Measurements from ENCODE around the gene TRPC4AP.
"Not testable (repeated sequence)": the region's sequence is repeated elsewhere in the genome, so short reads cannot be mapped to it uniquely, and the experiment has no call there.

TRPC4AP gene

GRCh38 chr20:35101620-35102019 is 9.0 kb upstream of the TRPC4AP start:
- DNase-seq (ENCODE audit: low spot score): no peak

- DNase-seq (ENCODE audit: low spot score): peak; percentile 61
These were observed 769 bp upstream of the TRPC4AP start for GRCh38 chr20:35093267-35093884.

GRCh38 chr20:35091816-35092523 is 637 bp downstream of the TRPC4AP start:
- DNase-seq (ENCODE audit: low spot score): no peak

- DNase-seq (ENCODE audit: low spot score): no peak
These were observed 4.1 kb downstream of the TRPC4AP start for GRCh38 chr20:35088231-35089145.

DNA sequence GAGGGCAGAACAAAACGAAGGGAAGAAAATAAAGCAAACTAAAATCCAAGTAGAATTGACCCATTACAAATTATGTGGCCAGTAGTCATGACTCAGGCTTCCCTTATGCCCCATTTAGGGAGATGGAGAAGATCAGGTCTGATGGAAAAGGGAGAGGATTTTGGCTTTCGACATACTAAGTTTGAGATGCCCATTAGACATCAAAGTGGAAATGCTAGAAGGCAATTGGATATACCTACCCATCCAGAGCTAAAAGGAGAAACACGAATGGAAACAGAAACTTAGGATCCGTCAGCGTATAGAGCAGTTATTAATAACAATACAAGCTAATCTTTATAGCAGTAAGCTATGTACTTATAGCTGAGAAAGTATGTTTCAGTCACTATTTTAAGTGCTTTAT is 4.8 kb downstream of the TRPC4AP start:
- DNase-seq (ENCODE audit: low spot score): no peak

DNA sequence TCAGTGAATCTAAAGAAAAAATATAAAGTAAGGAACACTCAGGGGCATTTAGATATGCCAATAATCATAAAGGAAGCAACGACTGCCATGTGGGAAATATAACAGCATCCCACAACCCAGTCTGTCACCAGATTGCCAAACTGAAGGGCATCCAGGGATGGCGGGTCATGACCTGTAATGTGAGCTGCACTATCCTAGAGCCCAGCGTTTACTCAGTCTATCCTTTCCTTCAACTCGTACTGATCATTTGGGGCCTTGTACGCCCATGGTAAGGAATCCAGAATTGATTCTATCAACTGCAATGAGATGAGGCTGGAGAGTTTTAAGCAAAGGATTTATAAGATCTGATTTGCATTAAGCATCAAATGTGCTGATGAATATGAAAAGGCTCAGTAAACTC is 5.3 kb downstream of the TRPC4AP start:
- no peak for DNase-seq (ENCODE audit: low spot score)

- DNase-seq (ENCODE audit: low spot score): no peak
These were observed 7.0 kb downstream of the TRPC4AP start for GRCh38 chr20:35085477-35086225.

- DNase-seq (ENCODE audit: low spot score): no peak
These were observed 7.6 kb downstream of the TRPC4AP start for GRCh38 chr20:35084998-35085397.

GRCh38 chr20:35080348-35080642 is 12.3 kb downstream of the TRPC4AP start:
- not testable (repeated sequence) for DNase-seq (ENCODE audit: low spot score)

DNA sequence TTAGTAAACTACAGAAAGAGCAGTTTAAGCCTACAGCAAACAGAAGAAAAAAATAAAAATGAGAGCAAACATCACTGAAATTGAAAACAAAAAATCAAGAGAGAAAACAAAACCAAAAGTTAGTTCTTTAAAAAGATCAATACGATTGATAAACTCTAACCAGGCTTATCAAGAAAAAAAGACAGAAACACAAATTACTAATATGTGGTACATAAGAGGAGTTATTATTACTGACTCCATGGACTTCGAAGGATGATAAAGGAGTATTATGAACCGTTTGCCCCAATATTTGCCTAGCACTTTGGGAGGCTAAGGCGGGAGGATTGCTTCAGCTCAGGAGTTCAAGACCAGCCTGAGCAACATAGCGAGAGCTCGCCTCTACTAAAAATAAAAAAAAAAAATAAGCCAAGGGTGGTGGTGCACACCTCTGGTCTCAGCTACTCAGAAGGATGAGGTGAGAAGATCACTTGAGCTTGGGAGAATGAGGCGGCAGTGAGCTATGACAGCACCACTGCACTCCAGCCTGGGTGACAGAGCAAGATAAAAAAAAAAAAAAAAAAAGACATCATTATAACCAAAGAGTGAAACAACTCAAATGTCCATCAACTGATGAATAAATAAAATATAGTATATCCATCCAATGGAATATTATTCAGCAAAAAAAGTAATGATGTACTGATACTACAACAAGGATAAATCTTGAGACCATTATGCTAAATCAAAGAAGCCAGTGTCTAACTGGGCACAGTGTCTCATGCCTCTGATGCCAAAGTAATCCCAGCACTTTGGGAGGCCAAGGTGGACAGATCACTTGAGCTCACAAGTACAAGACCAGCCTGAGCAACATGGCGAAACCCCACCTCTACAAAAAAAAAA is 12.9 kb downstream of the TRPC4AP start:
- no peak for DNase-seq (ENCODE audit: low spot score)

DNA sequence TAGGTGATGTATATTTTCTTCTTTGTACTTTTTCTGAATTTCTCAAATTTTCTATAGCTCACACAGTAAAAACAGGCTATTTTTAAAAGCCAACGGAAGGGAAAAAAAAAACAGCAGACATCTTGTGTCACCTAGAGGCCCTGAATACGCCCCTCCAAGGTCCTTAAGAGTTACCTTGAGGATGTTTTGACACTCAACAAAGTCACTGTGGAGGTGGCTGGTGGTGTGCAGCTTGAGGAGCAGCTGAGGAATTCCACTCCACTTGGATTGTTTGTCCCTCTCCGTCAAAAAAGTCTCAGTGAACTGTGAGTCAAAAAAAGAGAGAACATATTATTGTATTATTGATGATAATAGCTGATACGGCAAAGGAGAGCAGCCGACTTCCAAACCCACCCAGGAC is 14.7 kb downstream of the TRPC4AP start:
- DNase-seq (ENCODE audit: low spot score): no peak

DNA sequence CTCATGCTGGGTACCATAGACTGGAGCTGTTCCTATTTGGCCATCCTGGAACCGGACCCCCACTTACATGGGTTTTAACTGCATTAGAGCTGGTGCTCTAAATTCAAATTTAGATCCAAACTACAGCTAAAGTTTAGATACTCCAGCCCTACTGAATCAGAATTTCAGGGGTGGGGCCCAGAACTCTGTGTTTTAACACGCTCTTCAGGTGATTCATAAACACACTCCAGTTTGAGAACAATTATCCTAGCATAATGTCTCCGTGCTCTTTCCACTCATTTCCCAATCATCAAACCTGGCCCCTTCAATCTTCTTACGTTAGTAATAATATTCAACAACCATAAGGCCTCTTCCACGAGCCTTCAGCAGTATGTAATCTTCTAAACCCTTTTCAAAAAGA is 15.3 kb downstream of the TRPC4AP start:
- DNase-seq (ENCODE audit: low spot score): no peak

DNA sequence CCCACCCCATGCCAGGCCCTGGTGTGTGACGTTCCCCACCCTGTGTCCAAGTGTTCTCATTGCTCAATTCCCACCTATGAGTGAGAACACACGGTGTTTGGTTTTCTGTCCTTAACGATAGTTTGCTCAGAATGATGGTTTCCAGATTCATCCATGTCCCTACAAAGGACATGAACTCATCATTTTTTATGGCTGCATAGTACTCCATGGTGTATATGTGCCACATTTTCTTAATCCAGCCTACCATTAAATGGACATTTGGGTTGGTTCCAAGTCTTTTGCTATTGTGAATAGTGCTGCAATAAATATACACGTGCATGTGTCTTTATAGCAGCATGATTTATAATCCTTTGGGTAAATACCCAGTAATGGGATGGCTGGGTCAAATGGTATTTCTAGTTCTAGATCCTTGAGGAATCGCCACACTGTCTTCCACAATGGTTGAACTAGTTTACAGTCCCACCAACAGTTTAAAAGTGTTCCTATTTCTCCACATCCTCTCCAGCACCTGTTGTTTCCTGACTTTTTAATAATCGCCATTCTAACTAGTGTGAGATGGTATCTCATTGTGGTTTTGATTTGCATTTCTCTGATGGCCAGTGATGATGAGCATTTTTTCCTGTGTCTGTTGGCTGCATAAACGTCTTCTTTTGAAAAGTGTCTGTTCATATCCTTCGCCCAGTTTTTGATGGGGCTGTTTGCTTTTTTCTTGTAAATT is 21.0 kb downstream of the TRPC4AP start:
- DNase-seq (ENCODE audit: low spot score): not testable (repeated sequence)

DNA sequence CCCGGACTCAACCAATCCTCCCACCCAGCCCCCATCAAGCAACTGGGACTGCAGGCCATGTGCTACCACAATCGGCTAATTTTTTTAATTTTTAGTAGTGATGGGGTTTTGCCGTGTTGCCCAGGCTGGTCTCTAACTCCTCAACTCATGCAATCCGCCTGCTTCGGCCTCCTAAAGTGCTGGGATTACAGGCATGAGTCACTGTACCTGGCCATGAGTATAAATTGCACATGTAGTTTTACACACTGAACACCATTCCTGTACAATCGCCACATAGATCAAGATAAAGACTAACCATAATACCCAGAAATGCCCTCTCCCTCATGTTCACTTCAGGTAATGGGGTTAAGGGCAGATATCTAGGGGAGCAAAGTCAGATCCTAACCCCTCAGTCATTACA is 26.4 kb downstream of the TRPC4AP start:
- no peak for DNase-seq (ENCODE audit: low spot score)

GRCh38 chr20:35065181-35065580 is 27.4 kb downstream of the TRPC4AP start:
- DNase-seq (ENCODE audit: low spot score): no peak

DNA sequence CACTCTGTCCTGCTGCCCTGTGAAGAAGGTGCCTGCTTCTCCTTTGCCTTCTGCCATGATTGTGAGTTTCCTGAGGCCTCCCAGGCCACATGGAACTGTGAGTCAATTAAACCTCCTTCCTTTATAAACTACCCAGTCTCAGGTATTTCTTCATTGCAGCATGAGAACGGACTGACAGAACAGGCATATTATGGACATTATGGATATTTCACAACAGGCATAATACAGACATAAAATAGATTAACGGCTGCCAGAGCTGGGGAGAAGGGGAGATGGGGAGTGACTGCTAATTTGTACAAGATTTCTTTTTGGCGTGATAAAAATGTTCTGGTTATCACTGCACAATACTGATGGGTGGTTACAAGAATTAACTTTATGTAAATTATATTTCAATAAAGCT is 29.4 kb downstream of the TRPC4AP start:
- DNase-seq (ENCODE audit: low spot score): no peak

GRCh38 chr20:35062478-35062877 is 30.1 kb downstream of the TRPC4AP start:
- no peak for DNase-seq (ENCODE audit: low spot score)

DNA sequence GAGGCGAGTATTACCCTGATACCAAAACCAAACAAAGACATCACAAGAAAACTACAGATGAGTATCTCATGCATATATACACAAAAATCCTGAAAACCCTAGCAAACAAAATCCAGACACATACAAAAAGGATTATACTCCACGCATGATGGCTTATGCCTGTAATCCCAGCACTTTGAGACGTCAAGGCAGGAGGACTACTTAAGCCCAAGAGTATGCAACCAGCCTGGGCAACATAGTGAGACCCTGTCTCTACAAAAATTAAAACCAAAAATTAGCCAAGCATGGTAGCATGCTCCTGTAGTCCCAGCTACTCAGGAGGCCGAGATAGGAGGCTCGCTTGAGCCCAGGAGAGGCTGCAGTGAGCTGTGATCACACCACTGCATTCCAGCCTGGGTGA is 32.4 kb downstream of the TRPC4AP start:
- DNase-seq (ENCODE audit: low spot score): no peak

GRCh38 chr20:35059612-35060011 is 33.0 kb downstream of the TRPC4AP start:
- DNase-seq (ENCODE audit: low spot score): no peak

GRCh38 chr20:35059110-35059509 is 33.5 kb downstream of the TRPC4AP start:
- DNase-seq (ENCODE audit: low spot score): no peak

All from LoVo (cell line).